HCT116 (cell line): Measurements from ENCODE around the gene PRPF40B.
A peak's percentile ranks its signal among the peaks of the same experiment; 100 is the strongest.

ENCODE experiments used
- EGR1 ChIP-seq: IDR thresholded peaks from 2 replicates; pipeline ENCODE4 v1.6.1; 2012; ENCODE audit warnings: low read depth
- ELF1 ChIP-seq: IDR thresholded peaks from 2 replicates; pipeline ENCODE4 v1.6.1; 2012; ENCODE audit warnings: low read depth, borderline replicate concordance
- EZH2 ChIP-seq: fragments of 200-600 bp; sonication (generic); IDR thresholded peaks from 2 replicates; pipeline ENCODE4 v1.6.1; 2017; ENCODE audit warnings: antibody characterized with exemption, mixed run types
- EZH2phosphoT487 ChIP-seq: fragments of 200-600 bp; IDR thresholded peaks from 2 replicates; pipeline ENCODE4 v1.6.1; 2018; ENCODE audit warnings: antibody characterized with exemption, borderline replicate concordance
- JUND ChIP-seq: IDR thresholded peaks from 2 replicates; pipeline ENCODE4 v1.6.1; 2012
- POLR2A ChIP-seq: IDR thresholded peaks from 2 replicates; pipeline ENCODE4 v1.7.0; 2011; ENCODE audit warnings: borderline replicate concordance; ENCODE audit not compliant: insufficient read depth, insufficient read length; ENCODE audit errors: extremely low read depth
- RAD21 ChIP-seq: IDR thresholded peaks from 2 replicates; pipeline ENCODE4 v1.6.1; 2012; ENCODE audit warnings: low read depth, mild to moderate bottlenecking
- YY1 ChIP-seq: IDR thresholded peaks from 2 replicates; pipeline ENCODE4 v1.6.1; 2011; ENCODE audit warnings: low read length, low read depth, moderate library complexity, mild to moderate bottlenecking; ENCODE audit not compliant: insufficient replicate concordance; ENCODE audit errors: extremely low read depth
- TF ChIP-seq, protein P1 (sequence below), 3 experiments: fragments of 200-600 bp in 1 of 3; sonication (generic) in 1 of 3; IDR thresholded peaks in 2 of 3; conservative IDR thresholded peaks in 1 of 3; 2 replicates each; pipeline ENCODE4 v1.5.1; 2012 to 2017; ENCODE audit warnings: low read depth in 2 of 3, low read length in 2 of 3, antibody characterized with exemption in 1 of 3, borderline replicate concordance in 1 of 3, control low read depth in 1 of 3, mild to moderate bottlenecking in 1 of 3, mixed read lengths in 1 of 3, mixed run types in 1 of 3, moderate library complexity in 1 of 3; ENCODE audit not compliant: insufficient read depth in 1 of 3
- TF ChIP-seq, protein P2 (sequence below): IDR thresholded peaks from 2 replicates; pipeline ENCODE4 v1.6.1; 2012
- TF ChIP-seq, protein P3 (sequence below): IDR thresholded peaks from 2 replicates; pipeline ENCODE4 v1.6.1; 2012

DNA sequence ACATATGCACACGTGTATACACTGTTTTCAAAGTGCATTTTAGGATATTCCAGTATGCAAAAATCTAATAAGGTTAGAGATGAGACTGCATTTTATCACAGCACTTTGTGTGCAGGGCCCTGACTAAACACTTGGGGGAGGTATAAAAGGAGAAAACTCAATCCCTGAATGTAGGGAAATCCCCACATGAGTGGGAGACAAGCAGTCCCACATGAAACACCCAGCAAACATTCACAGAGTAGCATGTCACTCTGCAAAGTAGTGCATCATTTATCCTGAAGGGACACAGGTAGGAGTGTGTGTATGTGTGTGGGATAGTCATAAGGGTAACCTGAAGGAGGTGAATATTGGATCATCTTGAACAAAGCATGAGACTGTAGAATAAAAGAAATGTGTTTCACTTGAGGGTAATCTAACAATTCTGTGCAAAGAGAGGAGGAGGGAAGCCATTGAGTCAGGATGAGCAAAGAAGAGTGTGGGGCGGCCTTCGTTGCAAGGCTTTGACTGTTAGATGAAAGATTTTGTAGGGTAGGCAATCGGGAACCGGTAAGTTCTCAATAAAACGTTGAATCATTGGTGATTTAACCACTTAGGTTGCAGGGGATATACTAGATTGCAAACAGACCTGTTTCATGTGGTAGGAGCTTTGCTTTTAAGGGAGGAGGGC is 2.9 kb downstream of the PRPF40B start:
- TF ChIP-seq, protein P1, sequence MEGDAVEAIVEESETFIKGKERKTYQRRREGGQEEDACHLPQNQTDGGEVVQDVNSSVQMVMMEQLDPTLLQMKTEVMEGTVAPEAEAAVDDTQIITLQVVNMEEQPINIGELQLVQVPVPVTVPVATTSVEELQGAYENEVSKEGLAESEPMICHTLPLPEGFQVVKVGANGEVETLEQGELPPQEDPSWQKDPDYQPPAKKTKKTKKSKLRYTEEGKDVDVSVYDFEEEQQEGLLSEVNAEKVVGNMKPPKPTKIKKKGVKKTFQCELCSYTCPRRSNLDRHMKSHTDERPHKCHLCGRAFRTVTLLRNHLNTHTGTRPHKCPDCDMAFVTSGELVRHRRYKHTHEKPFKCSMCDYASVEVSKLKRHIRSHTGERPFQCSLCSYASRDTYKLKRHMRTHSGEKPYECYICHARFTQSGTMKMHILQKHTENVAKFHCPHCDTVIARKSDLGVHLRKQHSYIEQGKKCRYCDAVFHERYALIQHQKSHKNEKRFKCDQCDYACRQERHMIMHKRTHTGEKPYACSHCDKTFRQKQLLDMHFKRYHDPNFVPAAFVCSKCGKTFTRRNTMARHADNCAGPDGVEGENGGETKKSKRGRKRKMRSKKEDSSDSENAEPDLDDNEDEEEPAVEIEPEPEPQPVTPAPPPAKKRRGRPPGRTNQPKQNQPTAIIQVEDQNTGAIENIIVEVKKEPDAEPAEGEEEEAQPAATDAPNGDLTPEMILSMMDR (IDR thresholded peaks at IDR 0.05 in 2 of 3, conservative IDR thresholded peaks at IDR 0.05 in 1 of 3; ENCODE audit: borderline replicate concordance in 1 of 3, insufficient read depth in 1 of 3, low read depth in 2 of 3, low read length in 2 of 3): peak in 1 of 3 experiments; percentile 30; a peak in 2 of 6 replicates
- TF ChIP-seq EZH2 (no peak), POLR2A (no peak), JUND (no peak), EGR1 (no peak), RAD21 (no peak), YY1 (no peak), EZH2phosphoT487 (no peak), ELF1 (no peak)
- TF ChIP-seq, protein P2, sequence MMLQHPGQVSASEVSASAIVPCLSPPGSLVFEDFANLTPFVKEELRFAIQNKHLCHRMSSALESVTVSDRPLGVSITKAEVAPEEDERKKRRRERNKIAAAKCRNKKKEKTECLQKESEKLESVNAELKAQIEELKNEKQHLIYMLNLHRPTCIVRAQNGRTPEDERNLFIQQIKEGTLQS: no peak
- TF ChIP-seq, protein P3, sequence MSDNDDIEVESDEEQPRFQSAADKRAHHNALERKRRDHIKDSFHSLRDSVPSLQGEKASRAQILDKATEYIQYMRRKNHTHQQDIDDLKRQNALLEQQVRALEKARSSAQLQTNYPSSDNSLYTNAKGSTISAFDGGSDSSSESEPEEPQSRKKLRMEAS: no peak
